Activated CD4-positive, alpha-beta T cell treated with anti-CD3 and anti-CD28 coated beads, Interleukin-2, amount 50 U/mL, for 24 hours (primary cell): ENCODE data around the gene ARIH2.
"Not testable (repeated sequence)": the region's sequence is repeated elsewhere in the genome, so short reads cannot be mapped to it uniquely, and the experiment has no call there.

ENCODE experiments used
- DNase-seq, 2 donors: peaks; one replicate each; pipeline ENCODE4 v3.0.0-alpha.2; 2020; ENCODE audit warnings: low read depth in 1 of 2, low spot score in 1 of 2

The ARIH2 gene

GRCh38 chr3:48918388-48919214 lies at the start of gene ARIH2:
ARIH2 (plus strand) TSS chr3:48918842; CDS start chr3:48927559, 8,717 bp downstream.
- DNase-seq = peak; percentile 78 to 81

- no peak for DNase-seq
Measured at GRCh38 chr3:48877671-48878070, 41.0 kb upstream of the ARIH2 start.

DNA sequence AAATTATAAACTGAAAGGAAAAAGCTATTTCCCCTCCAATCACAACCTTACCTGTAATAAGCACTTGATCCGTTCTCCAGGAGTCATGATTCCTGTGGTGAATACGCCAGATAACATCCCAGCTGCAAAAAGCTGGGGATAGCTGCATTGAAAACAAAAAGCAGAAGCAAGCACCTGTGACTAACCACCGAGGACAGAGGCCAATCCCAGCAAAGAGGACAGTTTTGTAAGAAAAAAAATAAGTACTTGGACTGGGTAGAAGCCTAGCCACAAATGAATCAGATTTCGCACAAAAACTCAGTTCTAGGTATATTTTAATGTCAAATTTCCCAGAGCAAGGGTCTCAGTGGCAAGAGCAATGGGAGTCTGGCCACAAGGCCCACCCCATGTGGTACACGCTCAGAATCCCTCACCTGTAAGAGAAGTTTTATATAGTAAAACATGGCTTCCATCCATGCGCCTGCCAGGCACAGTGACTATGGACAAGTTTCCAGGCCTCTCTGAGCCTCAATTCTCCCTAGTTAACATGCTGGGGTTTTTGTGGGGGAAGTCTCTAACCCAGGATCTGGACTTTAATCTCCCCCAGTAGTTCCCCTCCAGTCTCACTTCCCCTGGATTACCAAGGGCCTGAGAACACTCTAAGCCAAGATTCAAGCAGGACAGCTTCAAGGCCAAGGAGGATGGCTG lies 39.2 kb upstream of the ARIH2 start:
- DNase-seq = no peak

DNA sequence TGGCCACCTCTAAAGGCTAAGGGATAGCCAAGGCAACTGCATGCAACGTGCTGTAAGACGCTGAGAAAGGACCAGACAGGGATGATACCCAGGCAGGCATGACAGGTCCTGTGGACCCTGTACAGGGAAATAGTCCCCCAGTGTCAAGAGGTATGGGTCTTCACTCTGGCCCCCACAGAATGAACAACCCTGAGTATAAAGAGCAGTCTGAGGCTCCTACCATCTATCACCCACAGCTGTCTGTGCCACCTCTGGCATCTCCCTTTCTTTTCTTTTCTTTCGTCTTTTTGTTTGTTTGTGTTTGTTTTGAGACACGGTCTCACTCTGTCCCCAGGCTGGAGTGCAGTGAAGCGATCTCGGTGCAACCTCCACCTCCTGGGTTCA lies 38.7 kb upstream of the ARIH2 start:
- no peak for DNase-seq

DNA sequence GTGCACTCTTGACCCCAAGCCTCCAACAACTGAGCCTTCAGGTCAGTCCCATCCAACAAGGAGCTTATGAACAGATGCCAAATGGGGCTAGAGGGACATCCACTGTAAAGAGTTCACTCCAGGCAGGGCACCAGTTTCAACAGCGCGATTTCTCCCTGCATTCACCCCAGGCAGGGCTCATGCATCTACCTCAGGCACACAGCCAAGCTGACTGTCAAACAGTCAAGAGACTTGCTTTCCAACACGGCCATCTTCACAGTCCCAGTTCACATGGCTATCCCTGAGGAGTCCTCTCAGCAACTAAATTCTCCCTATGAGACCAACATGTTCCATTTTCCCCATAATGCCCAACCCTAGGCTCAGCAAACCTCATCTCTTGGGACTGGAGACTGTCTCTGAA lies 37.6 kb upstream of the ARIH2 start:
- DNase-seq = no peak

- no peak for DNase-seq
Measured at GRCh38 chr3:48881652-48882114, 37.0 kb upstream of the ARIH2 start.

DNA sequence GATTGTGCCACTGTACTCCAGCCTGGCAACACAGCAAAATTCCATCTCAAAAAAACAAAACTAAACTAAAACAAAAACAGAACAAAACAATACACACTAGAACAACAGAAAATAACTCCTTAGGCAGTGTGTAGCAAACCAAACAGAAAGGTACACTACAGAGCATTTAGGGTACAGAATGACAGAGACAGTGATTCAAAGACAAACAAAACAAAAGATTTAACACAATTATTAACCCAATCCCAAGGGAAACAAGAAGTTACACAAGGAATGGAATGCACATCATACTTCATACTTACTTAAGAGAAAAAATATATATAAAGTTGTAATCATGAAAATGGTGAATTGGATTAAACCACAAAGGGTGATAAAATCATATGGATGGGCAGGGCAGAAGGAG lies 32.9 kb upstream of the ARIH2 start:
- DNase-seq = no peak

DNA sequence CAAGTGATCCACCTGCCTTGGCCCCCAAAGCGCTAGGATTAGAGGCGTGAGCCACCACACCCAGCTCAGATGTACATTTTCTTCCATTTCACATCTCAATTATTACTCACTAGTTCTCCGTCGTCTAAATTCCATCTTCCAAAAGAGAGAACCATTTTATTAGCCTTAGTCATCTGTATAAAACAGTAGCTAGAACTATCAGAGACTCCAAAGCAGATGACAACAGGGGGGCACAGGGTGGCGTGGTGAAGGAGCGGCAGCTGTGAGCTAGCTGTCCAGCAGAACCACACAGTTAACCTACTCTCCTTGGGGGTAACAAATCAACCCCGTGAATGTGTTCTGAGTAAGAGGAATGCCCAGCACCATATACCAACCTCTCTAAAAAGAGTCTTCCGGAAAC lies 27.0 kb upstream of the ARIH2 start:
- DNase-seq = no peak

GRCh38 chr3:48894516-48894915 lies 24.1 kb upstream of the ARIH2 start:
- DNase-seq = no peak

- DNase-seq = no peak
Measured at GRCh38 chr3:48896936-48897335, 21.7 kb upstream of the ARIH2 start.

DNA sequence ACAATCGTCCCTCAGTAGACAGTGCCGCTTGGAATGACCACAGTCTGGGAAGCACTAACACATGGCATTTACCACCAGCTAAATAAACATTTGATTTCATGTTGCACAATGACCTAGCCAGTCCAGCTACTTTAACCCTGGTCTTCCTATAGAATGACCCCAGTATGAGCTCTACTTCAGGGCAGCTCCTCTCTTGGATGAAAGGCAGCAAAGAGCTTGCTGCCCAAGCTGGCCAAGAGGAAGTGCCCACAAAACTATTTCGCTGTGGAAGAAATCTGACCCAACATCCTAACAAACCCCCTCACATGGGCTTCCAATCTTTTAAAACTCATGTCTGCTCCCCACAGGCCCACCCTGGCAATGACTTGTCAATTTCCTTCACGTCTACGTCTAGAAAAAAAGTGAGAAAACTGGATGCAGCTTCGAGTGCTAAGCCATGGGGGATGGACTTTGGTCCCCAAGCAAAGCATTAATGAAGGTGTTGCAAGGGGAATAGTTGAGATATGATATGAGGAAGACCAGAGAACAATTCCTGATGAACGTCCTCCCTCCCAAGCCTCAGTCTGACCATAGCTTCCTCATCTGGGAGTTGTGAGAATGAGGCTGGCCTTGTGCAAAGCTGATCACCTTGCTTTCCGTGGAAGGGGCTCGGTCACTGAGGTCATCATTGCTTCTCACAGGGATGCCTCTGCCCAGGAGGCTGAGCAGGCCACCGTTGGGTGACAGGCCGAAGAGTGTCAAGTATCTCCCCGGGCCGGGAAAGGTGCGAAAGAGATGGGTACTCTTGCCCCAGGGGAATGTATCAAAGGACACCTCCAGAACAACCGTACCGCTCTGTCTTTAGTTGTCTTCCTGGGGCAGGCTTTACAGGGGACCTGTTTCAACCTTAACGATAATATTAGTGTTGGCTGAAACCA lies 20.9 kb upstream of the ARIH2 start:
- DNase-seq = no peak

DNA sequence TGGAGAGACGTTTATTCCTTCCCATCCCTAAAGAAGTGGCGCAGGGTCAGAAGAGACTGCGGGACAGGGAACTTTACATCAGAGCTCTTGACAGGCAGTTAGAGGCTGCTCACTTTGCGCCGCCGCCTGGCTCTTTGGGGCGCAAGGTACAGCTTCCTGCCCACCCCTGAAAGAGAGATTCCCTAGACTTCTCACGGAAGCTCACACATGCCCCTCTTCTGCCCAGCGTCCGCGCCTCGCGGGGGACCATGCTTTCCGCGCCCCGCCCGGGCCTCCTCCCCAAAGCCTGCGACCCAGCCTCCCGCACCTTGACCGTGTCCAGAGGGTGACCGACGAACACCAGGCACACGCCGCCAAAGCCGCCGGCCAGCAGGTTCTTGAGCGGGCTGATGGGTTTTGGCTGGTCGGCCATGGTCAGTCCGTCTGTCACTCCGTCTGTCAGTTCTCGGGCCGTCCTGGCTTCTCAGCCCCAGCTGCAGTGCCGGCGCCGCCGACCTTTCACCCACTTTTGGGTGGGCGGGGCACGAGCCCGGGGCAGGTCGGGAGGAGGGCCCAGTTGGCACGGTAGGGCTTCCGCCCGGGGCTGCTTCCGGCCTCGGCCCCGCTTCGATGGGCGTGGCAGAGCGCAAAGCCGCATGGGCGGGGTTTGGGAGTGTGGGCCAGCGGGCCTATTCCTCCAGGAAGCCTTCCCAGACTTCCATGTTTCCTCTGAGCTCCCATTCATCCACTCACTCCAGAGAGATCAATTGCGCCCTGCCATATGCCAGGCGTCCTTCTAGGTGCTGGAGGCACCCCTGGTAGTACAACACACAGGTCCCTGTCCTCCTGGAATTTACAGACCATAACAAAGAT lies 20.0 kb upstream of the ARIH2 start, which contains the start of gene SLC25A20:
Gene SLC25A20 (minus strand): TSS at position 500 of the 852 bp plus-strand sequence. CDS start 88 bp downstream, at position 412.
- DNase-seq = peak; percentile 78 to 90

DNA sequence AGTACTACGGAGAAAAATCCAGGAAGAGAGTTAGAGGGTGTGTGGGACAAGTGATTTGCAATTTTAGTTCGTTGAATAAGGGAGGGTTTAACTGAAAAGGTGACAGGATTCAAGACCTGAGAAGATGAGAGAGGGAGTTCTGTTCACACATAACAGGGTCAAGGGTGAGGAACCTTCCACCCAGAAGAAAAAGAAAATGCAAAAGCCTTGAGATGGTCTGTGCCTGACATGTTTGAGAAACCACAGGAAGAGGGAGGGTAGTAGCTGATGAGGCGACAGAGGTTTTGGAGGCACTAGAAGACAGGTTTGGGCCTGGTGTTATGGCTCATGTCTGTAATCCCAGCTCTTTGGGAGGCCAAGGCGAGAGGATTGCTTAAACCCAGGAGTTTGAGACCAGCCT lies 19.4 kb upstream of the ARIH2 start:
- DNase-seq = no peak

DNA sequence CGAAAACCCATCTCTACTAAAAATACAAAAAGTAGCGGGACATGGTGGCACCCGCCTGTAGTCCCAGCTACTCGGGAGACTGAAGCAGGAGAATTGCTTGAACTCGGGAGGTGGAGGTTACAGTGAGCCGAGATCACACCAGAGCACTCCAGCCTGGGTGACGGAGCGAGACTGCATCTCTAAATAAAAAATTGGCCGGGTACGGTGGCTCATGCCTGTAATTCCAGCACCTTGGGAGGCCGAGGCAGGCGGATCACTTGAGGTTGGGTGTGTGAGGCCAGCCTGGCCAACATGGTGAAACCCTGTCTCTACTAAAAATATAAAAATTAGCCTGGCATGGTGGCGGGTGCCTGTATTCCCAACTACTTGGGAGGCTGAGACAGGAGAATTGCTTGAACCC lies 11.6 kb upstream of the ARIH2 start:
- not testable (repeated sequence) for DNase-seq

GRCh38 chr3:48915296-48915695 lies 3.3 kb upstream of the ARIH2 start:
- DNase-seq = no peak

DNA sequence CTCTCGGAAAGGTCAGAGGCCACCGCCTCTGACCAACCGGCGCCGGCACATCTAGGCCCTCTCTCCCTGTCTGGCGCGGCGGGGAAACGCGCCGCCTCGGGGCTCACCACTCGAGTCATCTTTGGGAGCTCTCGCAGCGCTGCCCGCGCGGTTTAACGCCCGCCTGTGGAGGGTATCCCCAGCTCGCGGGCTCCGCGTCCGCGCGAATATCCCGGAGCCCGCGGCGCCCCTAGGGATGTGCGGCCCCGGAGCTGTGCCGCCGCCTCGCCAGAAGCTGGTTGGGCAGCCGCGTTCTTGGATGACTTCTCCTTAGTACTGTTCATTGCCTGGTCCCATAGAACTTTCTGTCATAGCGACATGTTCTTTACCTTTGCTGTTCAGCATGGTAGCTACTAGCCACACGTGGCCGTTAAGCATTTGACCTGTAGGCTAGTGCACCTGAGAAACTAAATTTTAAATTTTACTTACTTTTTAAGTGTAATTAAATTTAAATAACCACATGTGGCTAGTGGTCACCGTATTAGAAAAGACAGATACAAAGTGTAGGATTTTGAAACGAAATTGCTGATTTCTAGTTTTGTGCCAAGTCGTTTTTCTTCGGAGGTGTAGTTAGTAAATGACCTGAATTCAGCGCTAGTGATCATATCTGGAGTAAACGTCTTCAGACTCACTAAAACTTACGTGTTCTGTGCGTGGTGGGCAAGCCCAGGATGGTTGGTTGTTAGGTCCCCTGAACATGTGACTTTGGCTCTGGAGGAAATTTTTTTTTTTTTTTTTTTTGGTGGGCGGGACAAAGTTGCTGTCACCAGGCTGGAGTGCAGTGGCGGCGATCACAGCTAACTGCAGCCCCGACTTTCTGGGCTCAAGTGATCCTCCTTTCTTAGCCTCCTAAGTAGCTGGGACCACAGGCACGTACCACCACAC lies 835 bp downstream of the ARIH2 start:
- DNase-seq = peak; percentile 18 to 49

- no peak for DNase-seq
Measured at GRCh38 chr3:48926425-48927392, 8.1 kb downstream of the ARIH2 start.

DNA sequence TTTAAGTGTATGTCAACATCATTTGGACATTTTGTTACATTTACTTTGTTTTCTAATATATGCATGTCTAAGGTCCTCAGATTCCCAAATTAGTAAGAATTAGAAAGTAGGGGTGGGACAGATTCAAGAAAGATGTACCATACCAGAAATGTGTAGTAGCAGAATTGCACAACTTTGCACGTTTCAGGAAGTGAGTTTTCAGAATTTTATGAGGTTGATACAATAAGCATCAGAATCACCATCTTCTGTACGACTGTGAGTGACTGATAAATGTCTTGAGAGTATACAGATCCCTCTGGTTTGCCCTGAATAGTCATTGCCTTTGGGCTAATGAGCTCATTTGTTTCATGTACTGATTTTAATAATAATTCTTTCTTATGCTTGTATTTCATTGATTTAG lies 9.3 kb downstream of the ARIH2 start:
- no peak for DNase-seq
